ENCODE data around the gene FAM118A. TPM values are rescaled to one million over a fixed set of nuclear protein-coding genes. Genes with fewer than 3 reads are reported as not detected.
"Not testable (repeated sequence)": the region's sequence is repeated elsewhere in the genome, so short reads cannot be mapped to it uniquely, and the experiment has no call there.

The FAM118A gene
- total RNA-seq, 8 experiments from 2014 or later = 11.3 to 131 (median 16.0) TPM

DNA sequence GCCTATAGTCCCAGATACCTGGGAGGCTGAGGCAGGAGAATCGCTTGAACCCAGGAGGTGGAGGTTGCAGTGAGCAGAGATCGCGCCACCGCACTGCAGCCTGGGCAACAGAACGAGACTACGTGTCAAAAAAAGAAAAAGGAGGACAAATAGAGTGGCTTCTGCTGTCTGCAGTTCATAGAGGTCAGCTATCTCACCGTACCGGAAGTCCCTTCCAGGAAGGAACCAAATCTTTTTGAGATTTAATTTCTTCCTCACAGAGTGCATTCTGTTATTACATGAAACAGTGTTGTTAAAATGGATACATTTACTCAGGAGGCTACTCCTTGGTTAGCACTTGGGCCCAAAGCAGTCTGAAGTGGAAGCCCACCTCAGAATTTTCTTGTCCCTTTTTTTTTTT lies 33.4 kb downstream of the FAM118A start:
- no peaks in the 10 kb centered on the region for H3K4me1 ChIP-seq (replicated peaks in 1 of 2)
- no peak overlapping the region for H3K4me3 ChIP-seq
- no peak overlapping the region for H3K27ac ChIP-seq
- in situ Hi-C loops (cut with MboI; ENCODE audit: low pct_unique_long_range_greater_than_20kb in 2 of 9, low sequenced_read_pairs in 9 of 9, unreplicated experiment in 9 of 9) = no loop called here
- WGBS, 10 experiments = 82 to 100% (median 96%) methylated on average over 2 to 8 of the region's 8 CpGs; no CpG with 5 or more reads in 3 of the 10 experiments
- ATAC-seq (replicated peaks in 6 of 8) = no peak

DNA sequence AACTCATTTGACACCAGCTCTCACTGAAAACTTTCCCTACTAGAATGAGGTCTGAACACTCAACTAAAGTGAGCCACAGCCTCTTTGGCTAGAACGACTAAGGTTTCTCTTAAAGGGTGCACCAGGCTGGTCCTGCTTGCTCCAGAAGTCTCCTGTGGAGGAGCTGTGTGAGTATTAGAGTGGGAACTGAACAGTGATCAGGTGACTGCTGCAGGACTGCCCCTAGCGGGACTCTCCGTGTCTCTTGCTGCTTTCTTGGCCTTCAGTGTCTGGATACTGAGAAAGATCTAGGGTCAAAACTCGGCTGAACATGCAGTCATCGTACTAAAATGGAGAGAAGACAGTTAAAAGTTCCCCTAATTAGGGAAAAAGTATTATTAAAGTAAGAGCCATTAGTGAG lies 34.6 kb downstream of the FAM118A start:
- in situ Hi-C loops (cut with MboI; ENCODE audit: low pct_unique_long_range_greater_than_20kb in 2 of 9, low sequenced_read_pairs in 9 of 9, unreplicated experiment in 9 of 9) = no loop called here
- no peak overlapping the region for H3K4me3 ChIP-seq
- 17 to 82% (median 65%) methylated on average over 1 to 4 of the region's 5 CpGs; no CpG with 5 or more reads in 1 of the 10 experiments for WGBS, 10 experiments
- no peak overlapping the region for H3K27ac ChIP-seq
- peak in 7 of 8 experiments; percentile 38 to 81 (median 62) for ATAC-seq (replicated peaks in 6 of 8)
- no peaks in the 10 kb centered on the region for H3K4me1 ChIP-seq (replicated peaks in 1 of 2)

- H3K27ac ChIP-seq = no peak overlapping the region
- H3K4me1 ChIP-seq (replicated peaks in 1 of 2) = no peaks in the 10 kb centered on the region
- no peak for ATAC-seq (replicated peaks in 6 of 8)
- no peak overlapping the region for H3K4me3 ChIP-seq
- in situ Hi-C loops (cut with MboI; ENCODE audit: low pct_unique_long_range_greater_than_20kb in 2 of 9, low sequenced_read_pairs in 9 of 9, unreplicated experiment in 9 of 9) = no loop called here
- WGBS, 10 experiments = 85 to 100% (median 100%) methylated on average over 1 to 3 of the region's 3 CpGs; no CpG with 5 or more reads in 1 of the 10 experiments
These were observed 40.2 kb downstream of the FAM118A start for GRCh38 chr22:45349916-45350315.

DNA sequence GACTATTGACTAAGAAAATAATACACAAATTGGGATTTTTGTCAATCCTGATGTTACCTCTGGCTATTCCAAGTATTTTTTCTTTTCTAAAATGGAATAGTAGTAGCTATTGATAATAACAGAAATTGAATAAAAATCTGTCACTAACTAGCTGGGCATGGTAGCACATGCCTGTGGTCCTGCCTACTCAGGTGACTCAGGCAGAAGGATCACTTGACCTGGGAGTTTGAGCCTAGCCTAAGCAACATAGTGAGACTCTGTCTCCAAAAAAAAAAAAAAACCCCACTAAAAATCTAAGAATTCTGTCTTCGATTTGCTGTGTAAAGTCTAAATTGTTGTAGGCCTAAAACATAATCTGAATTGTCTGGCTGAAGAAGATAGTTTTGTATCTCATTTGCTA lies 42.2 kb downstream of the FAM118A start:
- in situ Hi-C loops (cut with MboI; ENCODE audit: low pct_unique_long_range_greater_than_20kb in 2 of 9, low sequenced_read_pairs in 9 of 9, unreplicated experiment in 9 of 9) = no loop called here
- Histone ChIP-seq H3K27ac (no peak overlapping the region), H3K4me1 (replicated peaks in 1 of 2) (no peaks in the 10 kb centered on the region), H3K4me3 (no peak overlapping the region)
- ATAC-seq (replicated peaks in 6 of 8) = no peak
- WGBS, 10 experiments = 57 to 100% (median 100%) methylated on average over 1 of the region's 1 CpG; no CpG with 5 or more reads in 3 of the 10 experiments

GRCh38 chr22:45352757-45353156 lies 43.0 kb downstream of the FAM118A start:
- ATAC-seq (replicated peaks in 6 of 8); H3K4me3 ChIP-seq; H3K27ac ChIP-seq; in situ Hi-C loops (cut with MboI; ENCODE audit: low pct_unique_long_range_greater_than_20kb in 2 of 9, low sequenced_read_pairs in 9 of 9, unreplicated experiment in 9 of 9); H3K4me1 ChIP-seq (replicated peaks in 1 of 2): not testable (repeated sequence)
- WGBS, 10 experiments = 75 to 100% (median 83%) methylated on average over 1 to 5 of the region's 5 CpGs

- in situ Hi-C loops (cut with MboI; ENCODE audit: low pct_unique_long_range_greater_than_20kb in 2 of 9, low sequenced_read_pairs in 9 of 9, unreplicated experiment in 9 of 9) = no loop called here
- ATAC-seq (replicated peaks in 6 of 8) = no peak
- WGBS, 10 experiments = 81 to 100% (median 91%) methylated on average over 2 to 5 of the region's 5 CpGs
- no peak overlapping the region for H3K4me3 ChIP-seq
- no peak overlapping the region for H3K27ac ChIP-seq
- no peaks in the 10 kb centered on the region for H3K4me1 ChIP-seq (replicated peaks in 1 of 2)
These were observed 44.1 kb downstream of the FAM118A start for GRCh38 chr22:45353786-45354185.

DNA sequence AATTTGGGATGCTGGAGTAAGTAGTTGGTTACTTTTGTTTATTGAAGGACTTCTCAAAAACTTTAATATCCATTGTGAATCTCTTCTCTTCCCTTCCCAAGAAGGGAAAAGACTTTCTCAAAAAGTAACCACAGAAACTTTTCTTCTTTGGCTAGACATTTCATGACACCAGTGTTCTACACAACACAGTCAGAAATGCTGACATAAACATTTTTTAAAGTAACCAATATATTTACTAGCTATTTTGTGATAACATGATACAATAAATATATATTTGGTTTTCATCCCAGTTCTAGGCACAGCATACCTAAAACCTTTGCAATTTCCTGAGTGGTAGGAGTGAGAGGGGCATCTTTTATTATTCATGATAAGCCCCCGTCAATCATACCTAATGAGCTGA lies 47.8 kb downstream of the FAM118A start:
- ATAC-seq (replicated peaks in 6 of 8) = no peak
- in situ Hi-C loops (cut with MboI; ENCODE audit: low pct_unique_long_range_greater_than_20kb in 2 of 9, low sequenced_read_pairs in 9 of 9, unreplicated experiment in 9 of 9) = no loop called here
- 100% methylated on average over 1 of the region's 1 CpG; no CpG with 5 or more reads in 6 of the 10 experiments for WGBS, 10 experiments
- no peak overlapping the region for H3K27ac ChIP-seq
- no peak overlapping the region for H3K4me3 ChIP-seq
- H3K4me1 ChIP-seq (replicated peaks in 1 of 2) = no peaks in the 10 kb centered on the region

GRCh38 chr22:45358127-45358526 lies 48.4 kb downstream of the FAM118A start:
- in situ Hi-C loops (cut with MboI; ENCODE audit: low pct_unique_long_range_greater_than_20kb in 2 of 9, low sequenced_read_pairs in 9 of 9, unreplicated experiment in 9 of 9) = no loop called here
- WGBS, 10 experiments = 100% methylated on average over 1 of the region's 1 CpG; no CpG with 5 or more reads in 7 of the 10 experiments
- H3K27ac ChIP-seq = no peak overlapping the region

DNA sequence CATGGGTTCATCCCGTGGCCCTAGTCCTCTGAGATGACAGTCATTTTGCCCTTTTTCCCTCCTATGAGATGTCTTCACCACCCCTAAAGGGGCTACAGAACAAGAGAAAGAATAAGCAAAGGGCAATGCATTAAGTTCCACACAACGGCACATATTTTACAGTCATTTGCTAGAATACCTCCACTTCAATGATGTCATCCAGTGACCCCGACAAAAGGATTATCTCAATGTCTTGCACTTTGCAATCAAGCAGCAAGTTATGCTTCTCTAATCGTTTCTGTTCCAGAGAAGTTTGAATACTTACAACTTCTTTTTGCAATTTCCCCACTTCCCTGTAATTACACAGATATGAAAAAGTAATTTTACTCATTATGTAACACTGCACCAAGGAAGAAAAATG lies 49.9 kb downstream of the FAM118A start:
- H3K27ac ChIP-seq = no peak overlapping the region
- H3K4me1 ChIP-seq (replicated peaks in 1 of 2) = no peaks in the 10 kb centered on the region
- H3K4me3 ChIP-seq = no peak overlapping the region
- WGBS, 10 experiments = 32 to 93% (median 63%) methylated on average over 1 to 4 of the region's 4 CpGs; no CpG with 5 or more reads in 1 of the 10 experiments
- no peak for ATAC-seq (replicated peaks in 6 of 8)
- in situ Hi-C loops (cut with MboI; ENCODE audit: low pct_unique_long_range_greater_than_20kb in 2 of 9, low sequenced_read_pairs in 9 of 9, unreplicated experiment in 9 of 9) = no loop called here

More at GRCh38 chr22:45358127-45358526, 48.4 kb downstream of the FAM118A start:
- H3K4me3 ChIP-seq = no peak overlapping the region
- ATAC-seq (replicated peaks in 6 of 8) = no peak
- H3K4me1 ChIP-seq (replicated peaks in 1 of 2) = no peaks in the 10 kb centered on the region

DNA sequence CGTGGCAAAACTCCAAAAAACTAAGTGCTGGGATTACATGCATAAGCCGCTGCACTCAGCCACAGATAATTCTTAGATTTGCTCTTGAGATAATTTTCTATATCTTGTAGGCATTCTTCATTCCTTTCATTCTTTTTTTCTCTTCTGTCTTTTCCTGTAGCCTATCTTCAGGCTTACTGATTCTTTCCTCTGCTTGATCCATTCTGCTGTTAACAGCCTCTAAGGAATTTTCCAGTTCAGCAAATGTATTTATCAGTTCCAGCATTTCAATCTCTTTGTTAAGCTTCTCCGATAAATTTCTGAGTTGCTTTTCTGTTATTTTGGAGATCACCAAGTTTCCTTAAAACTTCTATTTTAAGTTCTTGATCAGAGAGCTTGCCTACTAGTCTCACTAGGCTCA lies 57.0 kb downstream of the FAM118A start:
- in situ Hi-C loops (cut with MboI; ENCODE audit: low pct_unique_long_range_greater_than_20kb in 2 of 9, low sequenced_read_pairs in 9 of 9, unreplicated experiment in 9 of 9) = no loop called here
- H3K4me3 ChIP-seq = no peak overlapping the region
- ATAC-seq (replicated peaks in 6 of 8) = no peak
- no peak overlapping the region for H3K27ac ChIP-seq
- H3K4me1 ChIP-seq (replicated peaks in 1 of 2) = no peaks in the 10 kb centered on the region
- 0 to 100% (median 80%) methylated on average over 1 to 3 of the region's 3 CpGs for WGBS, 10 experiments

GRCh38 chr22:45373592-45373991 lies 63.9 kb downstream of the FAM118A start:
- H3K4me1 ChIP-seq (replicated peaks in 1 of 2); in situ Hi-C loops (cut with MboI; ENCODE audit: low pct_unique_long_range_greater_than_20kb in 2 of 9, low sequenced_read_pairs in 9 of 9, unreplicated experiment in 9 of 9); ATAC-seq (replicated peaks in 6 of 8); H3K4me3 ChIP-seq; H3K27ac ChIP-seq: not testable (repeated sequence)
- WGBS, 10 experiments = 40 to 88% (median 73%) methylated on average over 1 to 3 of the region's 3 CpGs

GRCh38 chr22:45376009-45376408 lies 66.3 kb downstream of the FAM118A start:
- WGBS, 10 experiments = 24 to 100% (median 83%) methylated on average over 2 to 3 of the region's 3 CpGs; no CpG with 5 or more reads in 1 of the 10 experiments
- in situ Hi-C loops (cut with MboI; ENCODE audit: low pct_unique_long_range_greater_than_20kb in 2 of 9, low sequenced_read_pairs in 9 of 9, unreplicated experiment in 9 of 9) = no loop called here
- no peak overlapping the region for H3K27ac ChIP-seq
- no peak for ATAC-seq (replicated peaks in 6 of 8)
- no peak overlapping the region for H3K4me3 ChIP-seq
- H3K4me1 ChIP-seq (replicated peaks in 1 of 2) = no peaks in the 10 kb centered on the region

- Histone ChIP-seq H3K27ac (no peak overlapping the region), H3K4me1 (replicated peaks in 1 of 2) (no peaks in the 10 kb centered on the region), H3K4me3 (no peak overlapping the region)
- in situ Hi-C loops (cut with MboI; ENCODE audit: low pct_unique_long_range_greater_than_20kb in 2 of 9, low sequenced_read_pairs in 9 of 9, unreplicated experiment in 9 of 9) = no loop called here
- WGBS, 10 experiments = 75 to 100% (median 88%) methylated on average over 1 of the region's 1 CpG; no CpG with 5 or more reads in 1 of the 10 experiments
- no peak for ATAC-seq (replicated peaks in 6 of 8)
These were observed 67.0 kb downstream of the FAM118A start for GRCh38 chr22:45376703-45377102.

DNA sequence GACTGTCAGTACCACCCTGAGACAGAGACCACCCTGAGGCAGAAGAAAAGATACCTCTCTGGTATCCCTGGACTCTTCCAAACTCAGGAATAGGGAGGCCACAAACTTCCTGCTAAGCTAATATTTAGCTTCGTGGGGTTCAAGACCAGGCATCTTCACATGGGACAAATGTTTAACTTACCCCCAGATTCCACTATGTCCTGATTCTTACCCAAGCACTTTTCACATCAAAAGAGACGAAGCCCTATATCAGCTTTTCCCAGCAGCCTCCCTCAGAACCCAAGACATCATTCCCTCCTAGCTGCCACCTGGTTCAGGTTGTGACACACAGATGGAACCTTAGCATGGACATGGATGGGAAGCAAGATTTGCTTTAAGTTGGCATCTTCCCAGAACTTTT lies 71.6 kb downstream of the FAM118A start:
- Histone ChIP-seq H3K4me1 (replicated peaks in 1 of 2) (no peaks in the 10 kb centered on the region), H3K4me3 (no peak overlapping the region), H3K27ac (no peak overlapping the region)
- WGBS, 10 experiments = 0 to 100% (median 83%) methylated on average over 1 to 2 of the region's 2 CpGs; no CpG with 5 or more reads in 3 of the 10 experiments
- no peak for ATAC-seq (replicated peaks in 6 of 8)
- in situ Hi-C loops (cut with MboI; ENCODE audit: low pct_unique_long_range_greater_than_20kb in 2 of 9, low sequenced_read_pairs in 9 of 9, unreplicated experiment in 9 of 9) = no loop called here
